Activated T-cell treated with anti-CD3 and anti-CD28 coated beads for 4 hours (primary cell): ENCODE data around the gene BSPRY.
"Not testable (repeated sequence)": the region's sequence is repeated elsewhere in the genome, so short reads cannot be mapped to it uniquely, and the experiment has no call there.

Source experiments
- DNase-seq: peaks from one replicate; pipeline ENCODE4 v3.0.0-alpha.2; 2020

BSPRY gene

GRCh38 chr9:113372059-113372458 lies 22.7 kb downstream of the BSPRY start:
- no peak for DNase-seq

DNA sequence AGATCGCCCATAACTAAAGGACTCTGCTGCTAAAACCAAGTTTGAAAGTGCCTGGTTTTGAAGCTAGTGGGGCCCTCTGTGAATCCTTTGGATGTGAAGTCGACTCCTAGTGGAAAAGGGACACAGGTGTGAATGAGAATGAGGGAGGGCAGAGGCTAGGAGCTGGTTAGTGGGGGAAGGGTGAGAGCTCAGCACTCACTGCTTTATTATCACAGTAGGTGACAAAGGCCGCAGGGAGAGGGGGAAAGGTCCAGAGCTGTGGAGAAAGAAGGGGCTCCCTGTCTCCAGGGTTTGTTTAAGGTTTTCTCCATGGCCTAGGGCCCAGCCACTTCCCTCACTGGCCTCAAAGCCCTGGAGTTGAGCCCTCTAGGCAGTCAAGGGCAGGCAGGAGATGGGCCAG lies 23.9 kb downstream of the BSPRY start:
- no peak for DNase-seq

DNA sequence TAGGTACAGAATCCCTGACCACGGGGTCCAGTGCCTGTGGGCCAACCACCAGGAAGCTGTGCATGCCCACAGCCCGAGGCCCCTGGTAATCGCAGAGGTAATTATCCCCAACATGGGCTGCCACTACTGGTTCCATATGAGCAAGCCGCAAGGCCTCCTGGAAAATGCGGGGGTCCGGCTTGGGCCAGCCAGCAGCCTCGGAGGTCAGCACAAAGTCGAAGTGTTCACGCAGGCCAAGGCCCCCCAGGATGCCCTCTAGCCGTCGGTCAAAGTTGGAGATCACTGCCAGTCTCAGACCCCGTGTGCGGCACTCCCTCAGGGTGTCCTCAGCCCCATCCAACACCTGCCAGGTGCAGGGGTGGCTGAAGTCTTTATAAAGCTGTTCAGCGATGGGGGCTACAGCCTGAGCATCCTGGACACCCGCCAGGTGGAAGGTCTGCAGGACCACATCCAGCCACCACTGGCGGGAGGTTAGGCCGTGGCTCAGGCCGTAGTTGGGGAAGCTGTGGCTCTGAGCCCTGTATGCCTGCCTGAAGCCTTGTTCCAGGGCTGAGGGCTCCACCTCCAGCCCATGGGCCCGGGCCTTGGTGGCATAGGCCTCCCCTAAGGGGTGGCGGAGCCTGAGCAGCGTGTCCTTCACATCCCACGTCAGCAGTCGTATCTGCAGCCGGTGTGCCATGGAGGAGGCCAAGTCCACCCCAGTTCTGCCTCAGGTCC lies 24.5 kb downstream of the BSPRY start:
- DNase-seq, result no peak

- DNase-seq, result no peak
These were observed 26.0 kb downstream of the BSPRY start for GRCh38 chr9:113375057-113376023.

DNA sequence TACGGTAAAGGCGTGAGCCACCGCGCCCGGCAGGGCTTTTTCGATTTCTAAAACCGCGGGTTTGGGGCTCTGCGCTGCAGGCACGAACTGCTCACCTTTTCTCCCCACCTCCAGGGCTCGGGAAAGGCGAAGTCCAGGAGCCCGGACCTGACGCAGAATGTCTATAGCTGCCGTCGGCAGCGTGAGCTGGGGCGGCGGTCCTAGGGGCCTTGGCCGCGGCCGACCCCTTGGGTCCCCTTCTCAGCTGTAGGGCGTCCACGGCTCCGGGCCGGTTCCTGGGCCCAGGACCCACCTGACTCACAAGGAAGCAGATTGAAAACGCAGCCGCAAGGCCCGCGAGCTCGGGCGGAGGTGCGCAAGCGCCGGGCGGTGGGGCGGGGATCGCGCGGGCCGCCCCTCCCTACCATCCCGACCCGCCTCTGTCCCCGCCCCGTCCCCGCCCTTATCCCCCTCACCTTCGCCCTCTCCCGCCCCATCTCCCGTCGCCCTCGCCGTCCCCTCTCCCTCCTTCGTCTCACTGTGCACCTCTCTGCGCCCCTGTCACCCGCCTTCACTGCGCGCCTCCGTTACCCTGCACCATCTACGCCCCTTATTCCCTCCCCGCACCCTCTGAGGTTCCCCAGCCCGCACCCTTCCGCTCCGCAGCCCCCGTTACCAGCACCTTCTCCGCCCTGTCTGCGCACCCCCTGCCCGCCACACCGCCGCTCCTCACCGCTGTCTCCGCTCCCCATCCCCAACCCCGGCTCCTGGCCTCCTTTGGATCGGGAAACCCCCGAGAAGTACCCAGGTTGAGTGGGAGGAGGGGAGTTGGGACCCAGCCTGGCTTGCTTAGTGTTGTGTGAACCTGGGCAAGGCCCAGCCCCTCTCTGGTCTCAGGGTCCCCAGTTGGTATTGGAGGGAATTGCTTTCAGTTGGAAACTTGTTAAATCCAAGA lies 27.6 kb downstream of the BSPRY start, which contains the start of gene HDHD3:
Gene HDHD3, minus strand, starts transcription at position 353 of the 934 bp plus-strand sequence. CDS start 2,632 bp downstream, outside the sequence.
- DNase-seq, result peak; percentile 66

- not testable (repeated sequence) for DNase-seq
These were observed 29.9 kb downstream of the BSPRY start for GRCh38 chr9:113379094-113379828.

- DNase-seq, result not testable (repeated sequence)
These were observed 30.5 kb downstream of the BSPRY start for GRCh38 chr9:113379829-113380210.

GRCh38 chr9:113380869-113381378 lies 31.6 kb downstream of the BSPRY start:
- no peak for DNase-seq

- DNase-seq, result not testable (repeated sequence)
These were observed 32.1 kb downstream of the BSPRY start for GRCh38 chr9:113381441-113381840.

GRCh38 chr9:113381909-113382411 lies 32.6 kb downstream of the BSPRY start:
- DNase-seq, result no peak

DNA sequence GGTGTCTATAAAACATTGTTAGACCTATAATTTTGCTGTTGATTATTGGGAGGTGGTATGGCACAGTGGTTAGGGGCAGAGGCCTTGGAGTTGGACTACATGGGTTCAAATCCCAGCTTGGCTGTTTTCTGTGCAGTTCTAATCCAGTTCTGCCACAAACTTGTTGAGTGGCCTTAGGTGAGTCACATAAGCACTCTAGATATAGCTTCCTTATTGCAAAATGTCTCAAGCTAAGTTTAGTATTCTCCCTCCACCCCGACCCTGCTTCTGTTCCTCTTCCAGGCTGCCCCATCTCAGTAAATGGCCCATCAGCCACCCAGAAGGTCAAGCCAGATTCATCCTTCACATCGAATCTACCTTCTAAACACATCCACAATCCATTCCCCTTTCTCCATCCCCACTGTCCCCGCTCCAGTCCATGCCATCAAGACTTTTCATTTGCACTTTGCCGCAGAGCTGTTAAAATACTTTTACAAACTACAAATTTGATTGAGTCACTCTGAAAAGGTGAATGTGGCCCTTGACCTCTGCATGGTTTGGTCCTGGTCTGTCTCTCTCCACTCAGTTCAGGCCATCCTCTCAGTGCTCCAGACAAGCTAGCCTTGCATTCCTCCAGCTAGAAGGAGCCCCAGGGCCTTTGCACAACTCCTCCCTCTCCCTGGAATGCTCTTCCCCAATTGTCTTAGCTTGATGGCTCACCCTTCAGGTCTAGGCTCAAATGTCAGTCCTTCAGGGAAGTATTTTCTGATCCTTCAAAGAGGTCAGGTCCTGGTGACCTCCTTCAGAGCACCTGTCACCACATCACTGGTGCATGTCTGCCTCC lies 37.4 kb downstream of the BSPRY start:
- DNase-seq, result no peak

DNA sequence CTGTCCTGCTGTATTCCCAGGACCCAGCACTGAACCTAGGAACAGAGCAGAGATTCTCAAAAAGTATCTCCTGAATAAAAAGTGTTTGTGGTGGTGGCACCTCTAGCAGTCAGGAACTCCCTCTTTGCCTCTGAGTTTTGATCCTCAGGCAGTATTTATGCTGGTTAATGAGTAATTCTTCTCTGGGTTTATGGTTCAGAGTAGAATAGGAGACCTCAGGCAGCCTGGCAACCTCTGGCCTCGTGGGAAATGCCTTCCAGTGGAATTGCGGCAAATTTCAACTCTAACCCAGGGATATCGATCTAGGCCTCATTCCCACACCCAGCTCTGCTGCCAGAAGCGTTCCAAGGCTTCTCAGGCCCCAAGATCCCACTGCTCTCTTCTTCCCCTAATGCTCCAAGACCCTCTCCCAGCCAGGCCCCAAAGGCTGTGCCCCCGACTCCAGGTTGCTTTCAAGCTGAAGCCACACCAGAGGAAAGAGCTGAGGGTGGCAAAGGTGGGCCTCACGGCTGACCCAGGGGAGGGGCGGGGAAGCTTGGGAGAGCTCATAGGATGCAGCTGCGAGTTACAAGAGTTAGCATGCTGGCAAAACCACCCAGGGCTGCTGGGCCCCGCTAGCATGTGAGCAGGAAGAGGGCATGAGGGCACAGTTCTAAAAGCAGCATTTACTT lies 38.4 kb downstream of the BSPRY start:
- DNase-seq, result no peak

DNA sequence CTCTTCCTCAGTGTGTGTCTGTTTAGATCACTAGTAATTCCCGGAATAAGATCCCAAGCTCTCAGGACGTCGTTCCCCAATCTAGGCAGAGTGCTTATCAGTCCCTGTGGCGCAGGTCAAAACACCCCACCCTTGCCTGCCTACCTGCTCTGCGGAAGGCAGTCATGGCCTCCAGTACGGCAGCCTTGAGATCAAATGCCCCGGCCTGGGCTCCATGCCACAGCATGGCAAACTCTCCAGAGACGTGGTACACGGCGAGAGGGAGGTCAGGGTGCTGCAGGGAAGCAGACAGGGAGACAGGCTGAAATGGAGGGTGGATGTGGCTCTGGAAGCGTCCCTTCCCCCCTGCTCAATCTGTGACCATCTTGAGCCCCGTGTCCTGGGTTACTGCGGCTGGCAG lies 39.5 kb downstream of the BSPRY start:
- DNase-seq, result no peak

DNA sequence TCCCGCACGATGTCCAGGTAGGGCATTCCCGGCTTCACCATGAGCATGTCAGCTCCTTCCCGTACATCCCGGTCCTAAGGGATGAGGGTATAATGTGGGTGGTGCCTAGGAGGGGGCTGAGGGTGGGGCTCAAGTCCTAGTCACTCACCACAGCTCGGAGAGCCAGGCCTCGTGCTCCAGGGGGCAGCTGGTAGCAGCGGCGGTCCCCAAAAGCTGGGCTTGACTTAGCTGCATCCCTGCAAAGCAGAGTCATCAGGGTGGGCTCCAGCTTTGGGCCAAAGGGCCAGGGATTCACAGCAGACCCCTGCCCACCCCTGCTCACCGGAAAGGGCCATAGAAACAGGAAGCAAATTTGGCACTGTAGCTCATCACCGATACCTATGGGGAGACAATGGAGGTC lies 40.1 kb downstream of the BSPRY start:
- no peak for DNase-seq

DNA sequence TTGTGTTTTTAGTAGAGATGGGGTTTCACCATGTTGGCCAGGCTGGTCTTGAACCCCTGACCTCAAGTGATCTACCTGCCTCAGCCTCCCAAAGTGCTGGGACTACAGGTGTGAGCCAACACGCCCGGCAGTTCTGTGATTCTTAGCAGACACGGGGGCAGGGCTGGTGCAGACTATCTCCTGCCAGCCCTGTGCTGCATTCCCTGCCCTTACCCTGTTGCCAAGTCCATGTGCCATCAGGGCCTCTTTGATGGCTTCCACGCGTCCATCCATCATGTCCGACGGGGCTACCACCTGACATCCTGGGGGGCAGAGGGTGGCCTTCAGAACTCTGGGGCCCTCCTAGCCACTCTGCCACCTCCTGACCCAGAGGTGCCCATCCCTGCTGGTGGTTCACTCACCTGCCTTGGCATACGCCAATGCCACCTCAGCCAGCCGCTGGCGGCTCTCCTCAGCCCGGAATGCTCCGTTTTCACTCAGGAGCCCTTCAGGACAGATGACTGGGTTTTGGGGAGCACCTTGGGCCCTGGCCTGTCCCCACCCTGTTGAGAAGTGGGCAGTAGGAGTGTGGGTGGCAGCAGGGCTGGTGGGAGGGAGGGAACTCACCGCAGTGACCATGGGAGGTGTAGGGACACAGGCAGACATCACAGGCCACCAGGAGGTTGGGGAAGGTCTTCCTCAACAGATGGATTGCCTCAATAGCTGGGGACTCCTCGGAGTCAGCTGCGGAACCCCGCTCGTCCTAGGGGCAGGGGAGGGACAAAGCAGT lies 41.0 kb downstream of the BSPRY start:
- no peak for DNase-seq

- DNase-seq, result no peak
These were observed 42.6 kb downstream of the BSPRY start for GRCh38 chr9:113391917-113392316.

DNA sequence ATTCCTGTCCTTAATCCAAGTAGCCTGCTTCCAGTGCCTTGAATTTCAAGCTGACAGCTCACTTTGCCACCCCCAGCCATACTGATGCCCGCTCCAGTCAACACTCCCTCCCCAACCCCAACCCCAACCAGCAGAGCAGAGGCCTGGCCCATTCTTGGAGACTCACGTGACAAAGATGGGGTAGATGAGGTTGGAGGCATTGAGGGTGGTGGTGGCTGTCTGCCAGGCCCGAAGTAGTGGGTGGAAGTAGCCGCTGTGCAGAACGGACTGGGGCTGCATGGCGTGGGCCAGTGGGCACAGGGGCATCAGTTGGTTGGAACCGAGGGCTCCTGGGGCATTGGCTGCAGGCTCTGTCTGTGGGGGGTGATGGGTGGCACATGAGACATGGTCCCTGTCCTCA lies 43.9 kb downstream of the BSPRY start:
- no peak for DNase-seq

DNA sequence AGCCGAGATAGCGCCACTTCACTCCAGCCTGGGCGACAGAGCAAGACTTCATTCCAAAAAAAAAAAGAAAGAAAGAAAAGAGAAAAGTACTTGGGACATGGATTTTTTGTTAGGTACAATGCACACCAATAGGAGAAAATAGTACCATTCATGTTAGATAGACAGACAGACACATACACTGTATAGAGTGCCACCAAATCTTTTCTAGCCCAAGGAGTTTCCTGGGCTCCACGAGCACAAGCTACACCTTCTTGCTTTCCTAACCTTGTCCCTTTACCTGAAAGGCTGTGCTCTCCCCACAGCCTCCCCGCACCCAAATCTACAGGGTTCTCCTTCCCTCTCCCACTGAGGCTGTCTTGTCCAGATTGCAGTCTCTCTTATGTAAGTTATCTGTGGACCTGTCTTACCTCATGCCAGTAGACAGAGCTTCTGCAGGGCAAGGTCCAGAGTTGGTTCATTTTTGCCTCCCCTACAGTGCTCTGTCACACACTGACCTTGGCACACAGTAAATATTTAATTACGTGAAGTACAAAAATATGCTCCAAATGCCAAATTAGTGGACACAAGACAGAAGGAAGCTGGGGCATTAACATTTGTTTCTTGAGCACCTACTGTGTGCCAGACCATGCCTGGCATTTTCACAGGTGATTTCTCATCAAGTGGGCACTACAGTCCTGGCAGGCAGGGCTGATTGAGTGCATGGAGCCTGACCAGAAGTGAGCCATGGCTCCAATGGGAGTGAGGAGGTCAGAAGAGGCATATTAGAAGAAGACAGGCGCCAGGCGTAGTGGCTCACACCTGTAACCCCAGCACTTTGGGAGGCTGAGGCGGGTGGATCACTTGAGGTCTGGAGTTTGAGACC lies 45.9 kb downstream of the BSPRY start:
- no peak for DNase-seq
